Fibroblast of lung (primary cell): ENCODE data around the gene C10orf62.

Experiments used
- CTCF ChIP-seq, 2 donors: IDR thresholded peaks in 1 of 2; conservative IDR thresholded peaks in 1 of 2; 1 replicate in 1 of 2; 2 replicates in 1 of 2; pipeline ENCODE4 v1.5.1; 2011 to 2012; ENCODE audit warnings: low read length in 2 of 2, control low read depth in 1 of 2, inconsistent platforms in 1 of 2, low read depth in 1 of 2, mild to moderate bottlenecking in 1 of 2
- EZH2 ChIP-seq: IDR thresholded peaks from 2 replicates; pipeline ENCODE4 v1.5.1; 2012; ENCODE audit warnings: low read length, control low read depth, mild to moderate bottlenecking; ENCODE audit errors: missing control alignments

- no peak for TF ChIP-seq CTCF (conservative IDR thresholded peaks at IDR 0.05 in 1 of 2, IDR thresholded peaks at IDR 0.05 in 1 of 2; ENCODE audit: low read depth in 1 of 2, low read length in 2 of 2)
- no peak for TF ChIP-seq EZH2
Measured at GRCh38 chr10:97564776-97565175, 24.7 kb upstream of the C10orf62 start.
